Uterus (tissue), 2 donors: ENCODE results near the gene RRP1B.

ENCODE experiments used
- CTCF ChIP-seq, 4 experiments: fragments of 200-600 bp in 2 of 4; fragments of 450-650 bp in 2 of 4; sonication (generic) in 2 of 4; IDR thresholded peaks; one replicate each; pipeline ENCODE4 v1.5.1; 2016 to 2019; ENCODE audit warnings: antibody characterized with exemption in 4 of 4, mild to moderate bottlenecking in 2 of 4, moderate library complexity in 1 of 4
- POLR2A ChIP-seq, 2 donors: fragments of 450-650 bp; IDR thresholded peaks; one replicate each; pipeline ENCODE4 v1.6.1; 2016; ENCODE audit warnings: antibody characterized with exemption in 2 of 2, mild to moderate bottlenecking in 1 of 2, moderate library complexity in 1 of 2

- peak; percentile 85 to 91 for TF ChIP-seq POLR2A (IDR thresholded peaks at IDR 0.05)
- TF ChIP-seq CTCF (IDR thresholded peaks at IDR 0.05) = peak in 1 of 4 experiments; percentile 1
Measured at GRCh38 chr21:43718872-43719747, 59.8 kb downstream of the RRP1B start, which contains the start of gene PDXK.
